Psoas muscle (tissue), 8 donors: ENCODE measurements around the gene CDK2AP2. TPM values are rescaled to one million over a fixed set of nuclear protein-coding genes. Genes with fewer than 3 reads are reported as not detected.
"Not testable (repeated sequence)": the region's sequence is repeated elsewhere in the genome, so short reads cannot be mapped to it uniquely, and the experiment has no call there.

Experiments
- ATAC-seq, 4 donors: fragments of 200-7000 bp; cut with Tn5 transposase; one replicate each; pipeline ENCODE4 v1.9.1; 2020; ENCODE audit warnings: moderate library complexity in 3 of 4, mild to moderate bottlenecking in 2 of 4
- DNase-seq, 2 donors: peaks; one replicate each; pipeline ENCODE4 v3.0.0-alpha.2; 2020
- H3K27ac ChIP-seq: fragments of 200-600 bp; one replicate; pipeline ENCODE4 v1.8.0; 2022
- H3K27me3 ChIP-seq, 3 donors: fragments of 200-600 bp in 1 of 3; one replicate each; pipeline versions ENCODE4 v1.6.1 to v1.8.0; 2013 to 2022; ENCODE audit warnings: low read length in 2 of 3, mild to moderate bottlenecking in 2 of 3, moderate library complexity in 1 of 3; ENCODE audit not compliant: insufficient read depth in 3 of 3
- H3K36me3 ChIP-seq, 2 donors: fragments of 200-600 bp in 1 of 2; one replicate each; pipeline versions ENCODE4 v1.6.1 to v1.8.0; 2013 to 2022; ENCODE audit warnings: low read depth in 1 of 2, mild to moderate bottlenecking in 1 of 2, moderate library complexity in 1 of 2; ENCODE audit not compliant: insufficient read depth in 1 of 2
- H3K4me1 ChIP-seq: fragments of 200-600 bp; one replicate; pipeline ENCODE4 v1.8.0; 2022
- H3K4me3 ChIP-seq: fragments of 200-600 bp; one replicate; pipeline ENCODE4 v1.8.0; 2022; ENCODE audit warnings: mild to moderate bottlenecking
- H3K9me3 ChIP-seq: fragments of 200-600 bp; one replicate; pipeline ENCODE4 v1.8.0; 2022
- CTCF ChIP-seq: fragments of 200-600 bp; IDR thresholded peaks from one replicate; pipeline ENCODE4 v1.8.0; 2022; ENCODE audit warnings: antibody characterized with exemption
- WGBS, 3 donors: extraction: QIAGEN DNeasy Blood & Tissue Kit; methylation state at CpG; one replicate each; pipeline versions ENCODE4 v1.1.6 to v1.1.7; 2013; 5-methylcytosine and 5-hydroxymethylcytosine counted together
- intact Hi-C, 2 donors: fragments of 100-400 bp; cut with DNase I; formaldehyde crosslinking; loops; one replicate each; pipeline versions ENCODE4 v1.11.0 to v1.14.2; 2022
- polyA plus RNA-seq, 3 donors: library from polyadenylated mRNA; stranded (reverse); fragments of 200-250 nt; gene quantifications; one replicate each; pipeline ENCODE4 v1.2.3, GENCODE V29; 2013
- total RNA-seq, 4 donors: library from RNA; stranded (reverse); fragmentation: NEBNext Ultra II Directional in 2 of 4; extraction: Animal tissue kit (Norgen Biotek cat#: 25700) in 2 of 4; gene quantifications; one replicate each; pipeline versions ENCODE4 v1.2.1 to v1.2.4, GENCODE V29; 2021 to 2023
- donor health status: healthy with polysubstance abuse.
- donor health status: DM: no; HTN: no; CAD: no; lungs with moderate emphysema.
- donor health status: Bipolar disorder and iron deficiency.
- donor health status: healthy.
- donor health status: DM: yes; HTN: yes; CAD: no.
- donor health status: DM: no; HTN: no; CAD: no.
- donor health status: DM: no; HTN: no; CAD: no.
- donor health status: DM: yes; HTN: yes; CAD: no.

The CDK2AP2 gene
- total and polyA plus RNA-seq, 7 donors: 16.3 to 72.3 (median 18.5) TPM

DNA sequence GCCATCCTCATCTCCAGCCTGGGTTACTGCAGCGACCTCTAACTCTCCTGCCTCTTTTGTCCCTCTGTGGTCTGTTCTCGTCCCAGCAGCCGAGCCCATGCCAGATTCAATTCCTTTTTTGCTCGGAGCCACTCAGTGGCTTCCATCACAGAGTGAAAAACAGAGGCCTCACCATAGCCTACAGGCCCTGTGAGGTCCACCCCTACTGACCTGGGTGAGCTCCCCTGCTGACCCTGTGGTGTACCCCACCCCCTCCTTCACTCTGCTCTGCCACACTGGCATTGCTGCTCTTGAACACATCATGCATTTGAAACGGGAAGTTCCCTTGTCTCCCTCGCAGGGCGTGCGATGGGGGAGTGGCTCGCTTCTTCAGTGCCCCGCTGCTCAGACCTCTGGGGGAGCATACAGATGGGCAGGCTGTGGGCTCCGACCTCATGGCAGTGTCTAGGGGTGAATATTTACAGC lies 23.1 kb downstream of the CDK2AP2 start:
- Histone ChIP-seq H3K27ac (no peak overlapping the region), H3K9me3 (no peaks in the 10 kb centered on the region), H3K36me3 (peaks cover 0 to 32% of the 10 kb centered on the region in 2 donors), H3K4me3 (no peak overlapping the region), H3K27me3 (no peaks in the 10 kb centered on the region), H3K4me1 (peaks cover 11% of the 10 kb centered on the region)
- ATAC-seq (no peak), DNase-seq (no peak)
- TF ChIP-seq CTCF: no peak
- intact Hi-C loops: no loop called here
- 75 to 85% (median 79%) methylated on average over 11 of the region's 11 CpGs for WGBS, 3 donors

GRCh38 chr11:67483831-67484665 lies 23.9 kb downstream of the CDK2AP2 start:
- ATAC-seq (no peak), DNase-seq (no peak)
- H3K4me1 ChIP-seq: peaks cover 11% of the 10 kb centered on the region
- intact Hi-C loops: no loop called here
- H3K27ac ChIP-seq: peak overlapping the region; percentile 5
- no peaks in the 10 kb centered on the region for H3K27me3 ChIP-seq
- H3K9me3 ChIP-seq: no peaks in the 10 kb centered on the region
- TF ChIP-seq CTCF: no peak
- peak overlapping the region; percentile 75 for H3K4me3 ChIP-seq
- WGBS, 3 donors: 76 to 85% (median 81%) methylated on average over 16 of the region's 16 CpGs
- H3K36me3 ChIP-seq: peaks cover 0 to 23% of the 10 kb centered on the region in 2 donors

- 9 to 10% (median 9%) methylated on average over 58 to 60 of the region's 60 CpGs for WGBS, 3 donors
- Histone ChIP-seq H3K9me3 (no peaks in the 10 kb centered on the region), H3K36me3 (peaks cover 0 to 20% of the 10 kb centered on the region in 2 donors), H3K27me3 (no peaks in the 10 kb centered on the region), H3K4me1 (peaks cover 11% of the 10 kb centered on the region), H3K27ac (peak within 1 kb of the TSS; percentile 83), H3K4me3 (peak within 1 kb of the TSS; percentile 75)
- DNase-seq (peak; percentile 97 to 99), ATAC-seq (peak; percentile 98 to 99 (median 98))
- intact Hi-C loops: no loop called here
- TF ChIP-seq CTCF: peak; percentile 9
Observed at GRCh38 chr11:67482827-67483798, 24.8 kb downstream of the CDK2AP2 start, which contains the start of gene AIP. AIP (plus strand) TSS chr11:67483026; CDS start chr11:67483159, 133 bp downstream.

DNA sequence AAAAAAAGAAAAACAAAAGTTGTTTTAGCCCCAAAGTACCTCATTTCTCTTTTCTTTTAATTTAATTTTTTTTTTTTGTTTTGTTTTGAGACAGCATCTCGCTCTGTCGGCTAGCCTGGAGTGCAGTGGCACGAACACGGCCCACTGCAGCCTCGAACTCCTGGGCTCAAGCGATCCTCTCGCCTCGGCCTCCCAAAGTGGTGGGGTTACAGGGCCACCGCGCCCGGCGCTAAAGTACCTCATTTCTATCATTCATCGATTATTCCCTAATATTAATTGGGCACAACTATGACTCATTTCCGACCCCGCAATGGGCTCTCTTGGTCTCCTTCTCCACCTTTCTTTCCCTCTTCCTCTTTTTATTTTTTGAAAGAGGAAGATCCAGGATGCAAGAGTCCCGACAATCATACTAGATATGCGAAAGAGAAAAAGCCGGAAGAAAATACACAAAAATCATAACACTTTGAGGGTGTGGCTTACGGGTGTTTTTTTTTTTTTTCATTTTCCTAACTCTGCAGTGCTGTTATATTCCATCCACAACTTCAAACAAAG lies 25.6 kb downstream of the CDK2AP2 start:
- 41 to 48% (median 47%) methylated on average over 19 of the region's 19 CpGs for WGBS, 3 donors
- intact Hi-C loops: no loop called here

GRCh38 chr11:67477344-67478050 lies 30.5 kb downstream of the CDK2AP2 start:
- H3K4me1 ChIP-seq, H3K36me3 ChIP-seq, H3K4me3 ChIP-seq, intact Hi-C loops, ATAC-seq, DNase-seq, H3K27me3 ChIP-seq, H3K9me3 ChIP-seq, H3K27ac ChIP-seq: not testable (repeated sequence)
- WGBS, 3 donors: 77 to 84% (median 81%) methylated on average over 12 to 14 of the region's 16 CpGs

More for the DNA sequence above, 25.6 kb downstream of the CDK2AP2 start:
- Histone ChIP-seq H3K4me3 (peak overlapping the region; percentile 75), H3K36me3 (peaks cover 0 to 12% of the 10 kb centered on the region in 2 donors), H3K27ac (peak overlapping the region; percentile 83), H3K27me3 (no peaks in the 10 kb centered on the region), H3K9me3 (no peaks in the 10 kb centered on the region), H3K4me1 (peaks cover 11% of the 10 kb centered on the region)
- no peak for DNase-seq
- peak in 1 of 4 donors; percentile 18 for ATAC-seq
- no peak for TF ChIP-seq CTCF

DNA sequence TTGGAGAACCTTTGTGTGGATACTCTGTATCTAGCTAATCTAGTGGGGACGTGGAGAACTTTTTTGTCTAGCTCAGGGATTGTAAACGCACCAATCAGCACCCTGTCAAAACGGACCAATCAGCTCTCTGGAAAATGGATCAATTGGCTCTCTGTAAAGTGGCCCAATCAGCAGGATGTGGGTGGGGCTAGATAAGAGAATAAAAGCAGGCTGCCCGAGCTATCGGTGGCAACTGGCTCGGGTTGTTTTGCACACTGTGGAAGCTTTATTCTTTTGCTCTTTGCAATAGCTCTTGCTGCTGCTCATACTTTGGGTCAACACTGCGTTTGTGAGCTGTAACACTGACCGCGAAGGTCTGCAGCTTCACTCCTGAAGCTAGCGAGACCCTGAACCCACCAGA lies 31.3 kb downstream of the CDK2AP2 start:
- H3K9me3 ChIP-seq, DNase-seq, ATAC-seq, H3K4me3 ChIP-seq, H3K27ac ChIP-seq, H3K27me3 ChIP-seq, H3K36me3 ChIP-seq, H3K4me1 ChIP-seq, intact Hi-C loops: not testable (repeated sequence)
- WGBS, 3 donors: 73 to 78% (median 77%) methylated on average over 10 of the region's 10 CpGs
